Breast epithelium (tissue), 4 donors: ENCODE measurements around the gene ZNF576. TPM values are rescaled to one million over a fixed set of nuclear protein-coding genes. Genes with fewer than 3 reads are reported as not detected.
"Not testable (repeated sequence)": the region's sequence is repeated elsewhere in the genome, so short reads cannot be mapped to it uniquely, and the experiment has no call there.

Experiments used
- DNase-seq, 2 donors: peaks; one replicate each; pipeline ENCODE4 v3.0.0-alpha.2; 2019; ENCODE audit warnings: low spot score in 2 of 2
- H3K27ac ChIP-seq, 2 donors: fragments of 200-600 bp; sonication (generic) in 1 of 2; one replicate each; pipeline ENCODE4 v1.5.1; 2016 to 2019; ENCODE audit warnings: mild to moderate bottlenecking in 1 of 2
- H3K27me3 ChIP-seq, 2 donors: fragments of 200-600 bp; sonication (generic) in 1 of 2; one replicate each; pipeline versions ENCODE4 v1.5.1 to v1.6.0; 2017 to 2019; ENCODE audit warnings: control low read depth in 1 of 2, mild to moderate bottlenecking in 1 of 2
- H3K36me3 ChIP-seq: fragments of 200-600 bp; one replicate; pipeline ENCODE4 v1.5.1; 2019
- H3K4me1 ChIP-seq, 2 donors: fragments of 200-600 bp; sonication (generic); one replicate each; pipeline ENCODE4 v1.5.1; 2016 to 2019; ENCODE audit warnings: control low read depth in 1 of 2
- H3K4me3 ChIP-seq, 3 donors: fragments of 200-600 bp; sonication (generic); 1 replicate in 2 of 3; 2 replicates in 1 of 3; pipeline ENCODE4 v1.5.1; 2016 to 2019; ENCODE audit warnings: mild to moderate bottlenecking in 3 of 3, moderate library complexity in 2 of 3
- H3K9me3 ChIP-seq, 2 donors: fragments of 200-600 bp; sonication (generic) in 1 of 2; one replicate each; pipeline ENCODE4 v1.5.1; 2016 to 2019; ENCODE audit warnings: control low read depth in 1 of 2
- POLR2A ChIP-seq: fragments of 450-650 bp; IDR thresholded peaks from one replicate; pipeline ENCODE4 v1.6.1; 2016; ENCODE audit warnings: antibody characterized with exemption, mild to moderate bottlenecking, moderate library complexity
- POLR2AphosphoS5 ChIP-seq, 3 donors: sonication (generic); formaldehyde crosslinking; IDR thresholded peaks; one replicate each; pipeline ENCODE4 v1.6.1; 2017; ENCODE audit warnings: antibody characterized with exemption in 3 of 3
- intact Hi-C: fragments of 100-400 bp; cut with DNase I; formaldehyde crosslinking; loops from one replicate; pipeline ENCODE4 v1.15.1; 2023; ENCODE audit warnings: low total_unique reads
- total RNA-seq, 3 donors: library from RNA; depleted of rRNA; stranded (reverse); fragments of >200 nt; gene quantifications; one replicate each; pipeline ENCODE4 v1.1.0, GENCODE V29; 2016
- TF ChIP-seq, protein P1 (sequence below), 3 donors: fragments of 450-650 bp; IDR thresholded peaks; one replicate each; pipeline ENCODE4 v1.5.1; 2016 to 2017; ENCODE audit warnings: antibody characterized with exemption in 3 of 3, mild to moderate bottlenecking in 3 of 3, moderate library complexity in 3 of 3

ZNF576 gene
- total RNA-seq, 3 donors from 2014 or later = 14.2 to 18.0 (median 14.8) TPM

- Histone ChIP-seq H3K4me3 (no peak overlapping the region), H3K27ac (no peak overlapping the region), H3K36me3 (no peaks in the 10 kb centered on the region), H3K4me1 (no peaks in the 10 kb centered on the region), H3K27me3 (no peaks in the 10 kb centered on the region), H3K9me3 (no peaks in the 10 kb centered on the region)
- DNase-seq = no peak
- intact Hi-C loops = no loop called here
- TF ChIP-seq, protein P1, sequence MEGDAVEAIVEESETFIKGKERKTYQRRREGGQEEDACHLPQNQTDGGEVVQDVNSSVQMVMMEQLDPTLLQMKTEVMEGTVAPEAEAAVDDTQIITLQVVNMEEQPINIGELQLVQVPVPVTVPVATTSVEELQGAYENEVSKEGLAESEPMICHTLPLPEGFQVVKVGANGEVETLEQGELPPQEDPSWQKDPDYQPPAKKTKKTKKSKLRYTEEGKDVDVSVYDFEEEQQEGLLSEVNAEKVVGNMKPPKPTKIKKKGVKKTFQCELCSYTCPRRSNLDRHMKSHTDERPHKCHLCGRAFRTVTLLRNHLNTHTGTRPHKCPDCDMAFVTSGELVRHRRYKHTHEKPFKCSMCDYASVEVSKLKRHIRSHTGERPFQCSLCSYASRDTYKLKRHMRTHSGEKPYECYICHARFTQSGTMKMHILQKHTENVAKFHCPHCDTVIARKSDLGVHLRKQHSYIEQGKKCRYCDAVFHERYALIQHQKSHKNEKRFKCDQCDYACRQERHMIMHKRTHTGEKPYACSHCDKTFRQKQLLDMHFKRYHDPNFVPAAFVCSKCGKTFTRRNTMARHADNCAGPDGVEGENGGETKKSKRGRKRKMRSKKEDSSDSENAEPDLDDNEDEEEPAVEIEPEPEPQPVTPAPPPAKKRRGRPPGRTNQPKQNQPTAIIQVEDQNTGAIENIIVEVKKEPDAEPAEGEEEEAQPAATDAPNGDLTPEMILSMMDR (IDR thresholded peaks at IDR 0.05) = no peak
- TF ChIP-seq POLR2AphosphoS5 (IDR thresholded peaks at IDR 0.05) (no peak), POLR2A (no peak)
These were observed 53.1 kb downstream of the ZNF576 start for GRCh38 chr19:43649514-43649913.

- intact Hi-C loops, H3K4me3 ChIP-seq, H3K27me3 ChIP-seq, H3K4me1 ChIP-seq, H3K27ac ChIP-seq, H3K36me3 ChIP-seq, DNase-seq, H3K9me3 ChIP-seq: not testable (repeated sequence)
These were observed 53.9 kb downstream of the ZNF576 start for GRCh38 chr19:43650276-43650675.

Other genes starting within 250 kb of the ZNF576 start
- under 1 TPM; 0.29 to 0.33 (median 0.32) TPM for gene CD177, start 242.9 kb upstream of the ZNF576 start, total RNA-seq
- not detected for gene TEX101, start 181.7 kb upstream of the ZNF576 start, total RNA-seq
- 10 to 100 TPM in 1 of 3 donors, 1 to 10 TPM in 1, not detected in 1; 5.2 to 17.6 TPM for gene LYPD3, start 131.0 kb upstream of the ZNF576 start, total RNA-seq
- 10 to 100 TPM in 2 of 3 donors, 1 to 10 TPM in 1; 7.5 to 19.5 (median 15.1) TPM for gene PHLDB3, start 91.8 kb upstream of the ZNF576 start, total RNA-seq
- 10 to 100 TPM; 41.6 to 70.1 (median 59.4) TPM for gene ETHE1, start 69.4 kb upstream of the ZNF576 start, total RNA-seq
- gene ZNF575, start 63.4 kb upstream of the ZNF576 start, total RNA-seq = under 1 TPM; 0.59 to 0.98 (median 0.64) TPM
- 10 to 100 TPM; 21.0 to 30.6 (median 29.0) TPM for gene XRCC1, start 21.1 kb upstream of the ZNF576 start, total RNA-seq
- gene PINLYP, start 20.8 kb upstream of the ZNF576 start, total RNA-seq = 10 to 100 TPM in 1 of 3 donors, 1 to 10 TPM in 2; 4.5 to 12.5 (median 6.9) TPM
- 10 to 100 TPM; 14.9 to 17.4 (median 16.1) TPM for gene IRGQ, start 461 bp upstream of the ZNF576 start, total RNA-seq
- 1 to 10 TPM in 1 of 3 donors, under 1 TPM in 2; 0.32 to 1.6 (median 0.33) TPM for gene SRRM5, start 15.5 kb downstream of the ZNF576 start, total RNA-seq
- gene ZNF428, start 23.0 kb downstream of the ZNF576 start, total RNA-seq = 10 to 100 TPM; 24.7 to 31.1 (median 28.2) TPM
- gene CADM4, start 43.3 kb downstream of the ZNF576 start, total RNA-seq = 10 to 100 TPM in 2 of 3 donors, 1 to 10 TPM in 1; 2.1 to 20.8 (median 18.0) TPM
- gene PLAUR, start 73.6 kb downstream of the ZNF576 start, total RNA-seq = 10 to 100 TPM; 13.3 to 61.0 (median 21.3) TPM
- not detected for gene IRGC, start 119.5 kb downstream of the ZNF576 start, total RNA-seq
- gene SMG9, start 158.4 kb downstream of the ZNF576 start, total RNA-seq = 10 to 100 TPM; 10.6 to 29.9 (median 20.6) TPM
- 10 to 100 TPM in 2 of 3 donors, 1 to 10 TPM in 1; 1.9 to 61.9 (median 28.2) TPM for gene KCNN4, start 184.4 kb downstream of the ZNF576 start, total RNA-seq
- 1 to 10 TPM in 2 of 3 donors, under 1 TPM in 1; 0.48 to 7.2 (median 6.2) TPM for gene LYPD5, start 205.9 kb downstream of the ZNF576 start, total RNA-seq
- 10 to 100 TPM in 2 of 3 donors, 1 to 10 TPM in 1; 6.9 to 19.6 (median 13.8) TPM for gene ZNF283, start 230.7 kb downstream of the ZNF576 start, total RNA-seq